Measurements from ENCODE around the gene USP11. TPM values are rescaled to one million over a fixed set of nuclear protein-coding genes. Genes with fewer than 3 reads are reported as not detected.
A peak's percentile ranks its signal among the peaks of the same experiment; 100 is the strongest.

USP11 gene
- total RNA-seq, 1 experiment from 2014 or later, result 61.2 TPM

GRCh38 chrX:47197526-47197925 lies 35.3 kb upstream of the USP11 start:
- intact Hi-C loops (cut with micrococcal nuclease; ENCODE audit: unreplicated experiment), result loop anchor here (10.0 kb wide), 1 partner anchor 447 kb away; no protein-coding TSS in a partner anchor
- POLR2A ChIA-PET, result no interaction called here
- TF ChIP-seq, protein P1, sequence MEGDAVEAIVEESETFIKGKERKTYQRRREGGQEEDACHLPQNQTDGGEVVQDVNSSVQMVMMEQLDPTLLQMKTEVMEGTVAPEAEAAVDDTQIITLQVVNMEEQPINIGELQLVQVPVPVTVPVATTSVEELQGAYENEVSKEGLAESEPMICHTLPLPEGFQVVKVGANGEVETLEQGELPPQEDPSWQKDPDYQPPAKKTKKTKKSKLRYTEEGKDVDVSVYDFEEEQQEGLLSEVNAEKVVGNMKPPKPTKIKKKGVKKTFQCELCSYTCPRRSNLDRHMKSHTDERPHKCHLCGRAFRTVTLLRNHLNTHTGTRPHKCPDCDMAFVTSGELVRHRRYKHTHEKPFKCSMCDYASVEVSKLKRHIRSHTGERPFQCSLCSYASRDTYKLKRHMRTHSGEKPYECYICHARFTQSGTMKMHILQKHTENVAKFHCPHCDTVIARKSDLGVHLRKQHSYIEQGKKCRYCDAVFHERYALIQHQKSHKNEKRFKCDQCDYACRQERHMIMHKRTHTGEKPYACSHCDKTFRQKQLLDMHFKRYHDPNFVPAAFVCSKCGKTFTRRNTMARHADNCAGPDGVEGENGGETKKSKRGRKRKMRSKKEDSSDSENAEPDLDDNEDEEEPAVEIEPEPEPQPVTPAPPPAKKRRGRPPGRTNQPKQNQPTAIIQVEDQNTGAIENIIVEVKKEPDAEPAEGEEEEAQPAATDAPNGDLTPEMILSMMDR (IDR thresholded peaks at IDR 0.05; ENCODE audit: insufficient read depth in 1 of 2, low read depth in 1 of 2, low read length in 1 of 2, severe bottlenecking in 1 of 2, unreplicated experiment in 1 of 2), result no peak
- CTCF ChIA-PET, result no interaction called here
- H3K27me3 ChIP-seq (replicated peaks; ENCODE audit: control insufficient read depth, insufficient read depth, low read length), result no peaks in the 10 kb centered on the region
- H3K4me3 ChIP-seq (ENCODE audit: low read depth, low read length), result no peak overlapping the region
- Mint-ChIP-seq H3K27me3 (ENCODE audit: insufficient read depth, unreplicated experiment) (no peaks in the 10 kb centered on the region), H3K9me3 (ENCODE audit: unreplicated experiment) (no peaks in the 10 kb centered on the region), H3K27ac (ENCODE audit: unreplicated experiment) (no peak overlapping the region), H3K4me1 (ENCODE audit: low read depth, unreplicated experiment) (peaks cover 9% of the 10 kb centered on the region), H3K4me3 (ENCODE audit: unreplicated experiment) (no peak overlapping the region), H3K36me3 (ENCODE audit: insufficient read depth, unreplicated experiment) (peaks cover 71% of the 10 kb centered on the region)
- no peak for DNase-seq
- BruUV-seq (replicated peaks), result no TSS peak
- no peaks in the 10 kb centered on the region; the same call in 1 of the 2 replicates for H3K4me1 ChIP-seq
- H3K36me3 ChIP-seq (ENCODE audit: control insufficient read depth, insufficient read depth, low read length), result peaks cover 3% of the 10 kb centered on the region; the same call in 1 of the 2 replicates
- H3K9me3 ChIP-seq, result no peaks in the 10 kb centered on the region

- intact Hi-C loops (cut with micrococcal nuclease; ENCODE audit: unreplicated experiment), result loop anchor here (10.0 kb wide), 1 partner anchor 447 kb away; no protein-coding TSS in a partner anchor
- Mint-ChIP-seq H3K4me1 (ENCODE audit: low read depth, unreplicated experiment) (peaks cover 9% of the 10 kb centered on the region), H3K27ac (ENCODE audit: unreplicated experiment) (peak overlapping the region; percentile 35), H3K9me3 (ENCODE audit: unreplicated experiment) (no peaks in the 10 kb centered on the region), H3K27me3 (ENCODE audit: insufficient read depth, unreplicated experiment) (no peaks in the 10 kb centered on the region), H3K4me3 (ENCODE audit: unreplicated experiment) (peak overlapping the region; percentile 14), H3K36me3 (ENCODE audit: insufficient read depth, unreplicated experiment) (peaks cover 75% of the 10 kb centered on the region)
- TF ChIP-seq, protein P1 (IDR thresholded peaks at IDR 0.05; ENCODE audit: insufficient read depth in 1 of 2, low read depth in 1 of 2, low read length in 1 of 2, severe bottlenecking in 1 of 2, unreplicated experiment in 1 of 2), result no peak
- Histone ChIP-seq H3K36me3 (ENCODE audit: control insufficient read depth, insufficient read depth, low read length) (peaks cover 3% of the 10 kb centered on the region; the same call in 1 of the 2 replicates), H3K9me3 (no peaks in the 10 kb centered on the region), H3K4me3 (ENCODE audit: low read depth, low read length) (no peak overlapping the region), H3K27me3 (replicated peaks; ENCODE audit: control insufficient read depth, insufficient read depth, low read length) (no peaks in the 10 kb centered on the region), H3K4me1 (no peaks in the 10 kb centered on the region; the same call in 1 of the 2 replicates)
- no peak for DNase-seq
- no TSS peak for BruUV-seq (replicated peaks)
- ChIA-PET CTCF (no interaction called here), POLR2A (no interaction called here)
Measured at GRCh38 chrX:47198026-47198686, 34.7 kb upstream of the USP11 start.

DNA sequence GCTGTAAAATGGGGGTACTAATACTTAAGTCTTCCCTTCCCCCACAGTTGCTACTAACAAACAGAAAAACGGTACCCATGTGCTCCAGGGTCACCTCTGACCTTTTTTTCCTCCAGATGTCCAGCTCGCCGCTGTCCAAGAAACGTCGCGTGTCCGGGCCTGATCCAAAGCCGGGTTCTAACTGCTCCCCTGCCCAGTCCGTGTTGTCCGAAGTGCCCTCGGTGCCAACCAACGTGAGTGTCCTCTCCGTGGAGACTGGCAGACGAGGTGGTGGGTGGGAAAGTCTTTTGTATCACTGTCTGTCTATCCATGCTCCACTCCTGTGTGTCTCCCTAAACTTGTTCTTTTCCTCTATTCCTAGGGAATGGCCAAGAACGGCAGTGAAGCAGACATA lies 34.1 kb upstream of the USP11 start:
- no peak for DNase-seq
- H3K4me1 Mint-ChIP-seq (ENCODE audit: low read depth, unreplicated experiment), result peaks cover 9% of the 10 kb centered on the region
- no peak overlapping the region for H3K4me3 ChIP-seq (ENCODE audit: low read depth, low read length)
- ChIA-PET CTCF (no interaction called here), POLR2A (no interaction called here)
- TF ChIP-seq, protein P1 (IDR thresholded peaks at IDR 0.05; ENCODE audit: insufficient read depth in 1 of 2, low read depth in 1 of 2, low read length in 1 of 2, severe bottlenecking in 1 of 2, unreplicated experiment in 1 of 2), result no peak
- H3K27ac Mint-ChIP-seq (ENCODE audit: unreplicated experiment), result peak overlapping the region; percentile 35
- peaks cover 77% of the 10 kb centered on the region for H3K36me3 Mint-ChIP-seq (ENCODE audit: insufficient read depth, unreplicated experiment)
- no peaks in the 10 kb centered on the region for H3K27me3 Mint-ChIP-seq (ENCODE audit: insufficient read depth, unreplicated experiment)
- H3K4me3 Mint-ChIP-seq (ENCODE audit: unreplicated experiment), result peak overlapping the region; percentile 14
- peaks cover 3% of the 10 kb centered on the region; the same call in 1 of the 2 replicates for H3K36me3 ChIP-seq (ENCODE audit: control insufficient read depth, insufficient read depth, low read length)
- H3K9me3 ChIP-seq, result no peaks in the 10 kb centered on the region
- BruUV-seq (replicated peaks), result no TSS peak
- no peaks in the 10 kb centered on the region; the same call in 1 of the 2 replicates for H3K4me1 ChIP-seq
- H3K9me3 Mint-ChIP-seq (ENCODE audit: unreplicated experiment), result no peaks in the 10 kb centered on the region
- no peaks in the 10 kb centered on the region for H3K27me3 ChIP-seq (replicated peaks; ENCODE audit: control insufficient read depth, insufficient read depth, low read length)
- intact Hi-C loops (cut with micrococcal nuclease; ENCODE audit: unreplicated experiment), result loop anchor here (10.0 kb wide), 1 partner anchor 446 kb away; no protein-coding TSS in a partner anchor

All from Caco-2 (cell line).